ENCODE measurements around the gene SQSTM1.

GRCh38 chr5:179885491-179886090, 64.9 kb downstream of the SQSTM1 start:
- TF ChIP-seq ZNF280B (CRISPR knock-in tag; IDR thresholded peaks at IDR 0.05) (no peak), CTCF (IDR thresholded peaks at IDR 0.05 in 2 of 3, conservative IDR thresholded peaks at IDR 0.05 in 1 of 3; ENCODE audit: insufficient read depth in 2 of 3, low read depth in 1 of 3, low read length in 3 of 3) (no peak), NONO (IDR thresholded peaks at IDR 0.05; ENCODE audit: low read depth in 2 of 2, low read length in 1 of 2) (no peak), NFRKB (IDR thresholded peaks at IDR 0.05; ENCODE audit: low read depth) (no peak), MEIS2 (IDR thresholded peaks at IDR 0.05; ENCODE audit: partially characterized antibody) (no peak), KDM1A (IDR thresholded peaks at IDR 0.05) (no peak)

Data from K562 (cell line).